ENCODE data around the gene TAF5L.

- no peak for TF ChIP-seq CTCF (conservative IDR thresholded peaks at IDR 0.05; ENCODE audit: low read depth, low read length)
- TF ChIP-seq CEBPB (IDR thresholded peaks at IDR 0.05; ENCODE audit: low read depth, low read length): no peak
- TF ChIP-seq POLR2A (IDR thresholded peaks at IDR 0.05; ENCODE audit: low read depth, low read length): no peak
- no peak for TF ChIP-seq RFX5 (IDR thresholded peaks at IDR 0.05; ENCODE audit: low read depth, low read length)
- no peak for TF ChIP-seq MAZ (IDR thresholded peaks at IDR 0.05; ENCODE audit: borderline replicate concordance, low read depth, low read length)
Observed at GRCh38 chr1:229657993-229658755, 32.3 kb upstream of the TAF5L start.
